HepG2 (cell line): ENCODE data around the gene ATG9A. TPM values are rescaled to one million over a fixed set of nuclear protein-coding genes. Genes with fewer than 3 reads are reported as not detected.

ENCODE experiments used
- AGO1 ChIP-seq: fragments of 200-400 bp; formaldehyde crosslinking; IDR thresholded peaks from 2 replicates; pipeline ENCODE4 v1.6.1; 2017; ENCODE audit warnings: mild to moderate bottlenecking, low read depth, low read length, moderate library complexity; ENCODE audit not compliant: poor library complexity, severe bottlenecking
- ARID2 ChIP-seq: sonication (generic); formaldehyde crosslinking; IDR thresholded peaks from 2 replicates; pipeline ENCODE4 v1.8.1; 2022; ENCODE audit warnings: mild to moderate bottlenecking, missing genetic modification reagents, borderline replicate concordance
- ATF7-NPFF ChIP-seq: sonication (generic); formaldehyde crosslinking; IDR thresholded peaks from 2 replicates; pipeline ENCODE4 v1.8.1; 2023; ENCODE audit warnings: mild to moderate bottlenecking, low read depth, missing genetic modification reagents, moderate library complexity
- EEA1 ChIP-seq: sonication (generic); formaldehyde crosslinking; IDR thresholded peaks from 2 replicates; pipeline ENCODE4 v1.5.1; 2020; ENCODE audit warnings: mild to moderate bottlenecking, missing genetic modification reagents, borderline replicate concordance
- EP300 ChIP-seq, 3 experiments: sonication (generic) in 1 of 3; formaldehyde crosslinking in 1 of 3; IDR thresholded peaks; 2 replicates each; pipeline versions ENCODE4 v1.5.1 to v1.6.1; 2011 to 2020; ENCODE audit warnings: low read depth in 2 of 3, low read length in 2 of 3, borderline replicate concordance in 1 of 3, improper control_type of control experiment in 1 of 3, mild to moderate bottlenecking in 1 of 3, missing genetic modification reagents in 1 of 3, moderate library complexity in 1 of 3
- GFI1 ChIP-seq: sonication (generic); formaldehyde crosslinking; IDR thresholded peaks from 2 replicates; pipeline ENCODE4 v1.5.0; 2020; ENCODE audit warnings: missing genetic modification reagents, mild to moderate bottlenecking, borderline replicate concordance
- MED13 ChIP-seq: sonication (generic); formaldehyde crosslinking; IDR thresholded peaks from 2 replicates; pipeline ENCODE4 v1.5.0; 2020; ENCODE audit warnings: missing genetic modification reagents
- NFIC ChIP-seq: IDR thresholded peaks from 2 replicates; pipeline ENCODE4 v1.6.1; 2012; ENCODE audit warnings: mild to moderate bottlenecking, low read length, inconsistent platforms
- NPAS2 ChIP-seq: sonication (generic); formaldehyde crosslinking; IDR thresholded peaks from 2 replicates; pipeline ENCODE4 v1.8.0; 2022; ENCODE audit warnings: mild to moderate bottlenecking, missing genetic modification reagents, borderline replicate concordance
- POLR2G ChIP-seq: fragments of 200-400 bp; formaldehyde crosslinking; IDR thresholded peaks from 2 replicates; pipeline ENCODE4 v1.6.1; 2018; ENCODE audit warnings: mild to moderate bottlenecking, low read depth, low read length, moderate library complexity
- PRMT3 ChIP-seq: sonication (generic); formaldehyde crosslinking; IDR thresholded peaks from 2 replicates; pipeline ENCODE4 v1.8.1; 2022; ENCODE audit warnings: low read depth, mild to moderate bottlenecking, moderate library complexity, missing genetic modification reagents, borderline replicate concordance
- RFXAP ChIP-seq: sonication (generic); formaldehyde crosslinking; IDR thresholded peaks from 2 replicates; pipeline ENCODE4 v1.4.0; 2020; ENCODE audit warnings: missing genetic modification reagents, borderline replicate concordance
- SMC3 ChIP-seq: IDR thresholded peaks from 2 replicates; pipeline ENCODE4 v1.6.1; 2011; ENCODE audit warnings: low read length, improper control_type of control experiment
- TEAD2 ChIP-seq: sonication (generic); formaldehyde crosslinking; IDR thresholded peaks from 2 replicates; pipeline ENCODE4 v1.9.0; 2021; ENCODE audit warnings: missing genetic modification reagents
- USF2 ChIP-seq, 2 experiments: sonication (generic) in 1 of 2; formaldehyde crosslinking in 1 of 2; IDR thresholded peaks; 2 replicates each; pipeline versions ENCODE4 v1.5.1 to v1.6.1; 2011 to 2020; ENCODE audit warnings: borderline replicate concordance in 1 of 2, low read depth in 1 of 2, low read length in 1 of 2, mild to moderate bottlenecking in 1 of 2, missing genetic modification reagents in 1 of 2, moderate library complexity in 1 of 2
- ZBTB4 ChIP-seq: sonication (generic); formaldehyde crosslinking; IDR thresholded peaks from 2 replicates; pipeline ENCODE4 v1.4.0; 2020; ENCODE audit warnings: missing genetic modification reagents, mild to moderate bottlenecking, borderline replicate concordance
- ZFP1 ChIP-seq: IDR thresholded peaks from 2 replicates; pipeline ENCODE4 v1.6.1; 2016
- ZFP62 ChIP-seq: sonication (generic); formaldehyde crosslinking; IDR thresholded peaks from 2 replicates; pipeline ENCODE4 v1.4.0; 2020; ENCODE audit warnings: missing genetic modification reagents
- ZNF20 ChIP-seq: sonication (generic); formaldehyde crosslinking; IDR thresholded peaks from 2 replicates; pipeline ENCODE4 v1.4.0; 2020; ENCODE audit warnings: mild to moderate bottlenecking, moderate library complexity, missing genetic modification reagents
- ZNF333 ChIP-seq: sonication (generic); formaldehyde crosslinking; IDR thresholded peaks from 2 replicates; pipeline ENCODE4 v1.4.0; 2020; ENCODE audit warnings: mild to moderate bottlenecking, missing genetic modification reagents, borderline replicate concordance
- ZNF678 ChIP-seq: sonication (generic); formaldehyde crosslinking; IDR thresholded peaks from 2 replicates; pipeline ENCODE4 v1.4.0; 2020; ENCODE audit warnings: mild to moderate bottlenecking, missing genetic modification reagents
- ZNF772 ChIP-seq: sonication (generic); formaldehyde crosslinking; IDR thresholded peaks from 2 replicates; pipeline ENCODE4 v1.5.0; 2020; ENCODE audit warnings: mild to moderate bottlenecking, missing genetic modification reagents
- polyA plus RNA-seq, 8 experiments: library from polyadenylated mRNA; depleted of rRNA in 3 of 8; stranded (reverse) in 7 of 8; unstranded in 1 of 8; fragments of >200 nt; fragmentation: Illumina TruSeq in 4 of 8; extraction: Trizol in 4 of 8; gene quantifications; 2 replicates each; pipeline versions ENCODE4 v1.2.1 to v1.2.3, GENCODE V29; 2011 to 2016; ENCODE audit warnings: low read depth in 4 of 8, missing spikeins in 1 of 8, mixed read lengths in 1 of 8; ENCODE audit not compliant: insufficient read depth in 1 of 8
- total RNA-seq, 5 experiments: library from RNA; depleted of rRNA; stranded (reverse); fragments of >200 nt; fragmentation: Illumina TruSeq; extraction: Trizol; gene quantifications; 2 replicates each; pipeline ENCODE4 v1.2.3, GENCODE V29; 2016; ENCODE audit warnings: low read depth in 1 of 5

ATG9A gene
- total and polyA plus RNA-seq, 2 of the 13 experiments (the other 11 are each of a cell fraction or from before 2014, with no cell fraction given) = 35.0 to 131 TPM

- TF ChIP-seq PRMT3 (CRISPR knock-in tag) (peak; percentile 97), POLR2G (peak; percentile 98), NPAS2 (CRISPR knock-in tag) (no peak), RFXAP (CRISPR knock-in tag) (peak; percentile 96), USF2 (IDR thresholded peaks at IDR 0.05; ENCODE audit: low read depth, low read length) (peak; percentile 97), USF2 (CRISPR knock-in tag; IDR thresholded peaks at IDR 0.05; ENCODE audit: borderline replicate concordance) (peak; percentile 99), MED13 (CRISPR knock-in tag) (peak; percentile 68; the same call in 1 of the 2 replicates), ZFP1 (CRISPR knock-in tag) (peak; percentile 59; the same call in 1 of the 2 replicates), AGO1 (peak; percentile 97), ZNF333 (CRISPR knock-in tag) (peak; percentile 95), GFI1 (CRISPR knock-in tag) (peak; percentile 79; the same call in 1 of the 2 replicates), EEA1 (peak; percentile 91; the same call in 1 of the 2 replicates), NFIC (no peak; the same call in 1 of the 2 replicates), SMC3 (no peak), ZNF772 (CRISPR knock-in tag) (peak; percentile 97; the same call in 1 of the 2 replicates), ZFP62 (CRISPR knock-in tag) (no peak), ZBTB4 (CRISPR knock-in tag) (peak; percentile 48; the same call in 1 of the 2 replicates), ARID2 (peak; percentile 98), TEAD2 (CRISPR knock-in tag) (no peak), ZNF20 (CRISPR knock-in tag) (peak; percentile 97; the same call in 1 of the 2 replicates), EP300 (IDR thresholded peaks at IDR 0.05; ENCODE audit: low read depth in 2 of 2, low read length in 2 of 2) (no peak; a peak in 1 of 4 replicates), EP300 (CRISPR knock-in tag; IDR thresholded peaks at IDR 0.05; ENCODE audit: borderline replicate concordance) (peak; percentile 32; the same call in 1 of the 2 replicates), ATF7-NPFF (CRISPR knock-in tag) (peak; percentile 99), ZNF678 (CRISPR knock-in tag) (0 out of 2 replicates have a peak, but pooled peaks have one; percentile 25)
Observed at GRCh38 chr2:219218732-219219701, 10.4 kb downstream of the ATG9A start, which contains the start of gene ABCB6 (continued).
